Naive B cell (primary cell): ENCODE results near the gene CKAP2L. TPM values are rescaled to one million over a fixed set of nuclear protein-coding genes. Genes with fewer than 3 reads are reported as not detected.
A peak's percentile ranks its signal among the peaks of the same experiment; 100 is the strongest.
"Not testable (repeated sequence)": the region's sequence is repeated elsewhere in the genome, so short reads cannot be mapped to it uniquely, and the experiment has no call there.

Experiments
- ATAC-seq, 2 donors: fragments of 150-1000 bp; cut with Tn5 transposase; 2 replicates each; pipeline ENCODE4 v1.10.0; 2021; ENCODE audit warnings: low read depth in 2 of 2, mild to moderate bottlenecking in 2 of 2, moderate library complexity in 2 of 2
- DNase-seq: peaks from one replicate; pipeline ENCODE4 v3.0.0; 2022
- H3K27ac Mint-ChIP-seq, 6 donors: one replicate each; pipeline ENCODE4 v1.8.0; 2020 to 2022; ENCODE audit warnings: mild to moderate bottlenecking in 6 of 6, mixed read lengths in 6 of 6, moderate library complexity in 5 of 6, inconsistent platforms in 2 of 6
- H3K27me3 Mint-ChIP-seq, 3 donors: one replicate each; pipeline ENCODE4 v1.8.0; 2021 to 2022; ENCODE audit warnings: mixed read lengths in 3 of 3, mild to moderate bottlenecking in 1 of 3
- H3K36me3 Mint-ChIP-seq, 2 donors: one replicate each; pipeline ENCODE4 v1.8.0; 2020 to 2022; ENCODE audit warnings: mixed read lengths in 2 of 2, inconsistent platforms in 1 of 2, mild to moderate bottlenecking in 1 of 2
- H3K4me1 Mint-ChIP-seq, 3 donors: one replicate each; pipeline ENCODE4 v1.8.0; 2020 to 2022; ENCODE audit warnings: mixed read lengths in 3 of 3, inconsistent platforms in 1 of 3, mild to moderate bottlenecking in 1 of 3, moderate library complexity in 1 of 3
- H3K4me3 Mint-ChIP-seq, 8 donors: one replicate each; pipeline ENCODE4 v1.8.0; 2020 to 2022; ENCODE audit warnings: mild to moderate bottlenecking in 8 of 8, mixed read lengths in 8 of 8, moderate library complexity in 8 of 8, inconsistent platforms in 2 of 8
- H3K9me3 Mint-ChIP-seq, 7 donors: one replicate each; pipeline ENCODE4 v1.8.0; 2020 to 2022; ENCODE audit warnings: mixed read lengths in 7 of 7, mild to moderate bottlenecking in 5 of 7, inconsistent platforms in 2 of 7, moderate library complexity in 1 of 7
- polyA plus RNA-seq, 6 donors: library from polyadenylated mRNA; unstranded; fragments of 300-500 nt; fragmentation: Illumina TruSeq; gene quantifications; one replicate each; pipeline ENCODE4 v1.2.3, GENCODE V29; 2021; ENCODE audit warnings: low read depth in 6 of 6

CKAP2L gene
- polyA plus RNA-seq, 6 donors from 2014 or later = 0.16 TPM; not detected in 5

DNA sequence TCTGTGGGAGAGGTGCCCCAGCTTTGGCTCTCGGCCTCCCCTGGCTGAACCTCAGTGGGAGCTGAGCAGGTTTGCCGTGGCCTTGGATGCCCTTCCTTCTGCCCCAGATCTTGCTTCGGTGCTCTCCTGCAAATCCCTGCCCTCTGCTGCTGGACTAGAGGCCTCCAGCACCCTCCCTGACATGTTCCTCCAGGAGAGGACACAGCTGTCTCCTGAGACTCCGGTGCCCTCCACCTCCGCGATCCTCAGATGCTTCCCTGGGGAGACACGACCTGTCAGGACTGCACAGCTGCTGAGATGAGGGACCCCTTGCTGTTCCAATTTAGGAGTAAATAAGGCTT lies 50.9 kb downstream of the CKAP2L start:
- Mint-ChIP-seq H3K27ac (peak overlapping the region in 1 of 6 donors; percentile 90), H3K27me3 (peaks cover 0 to 23% (median 19%) of the 10 kb centered on the region in 3 donors), H3K9me3 (peaks cover 0 to 7% (median 2%) of the 10 kb centered on the region in 7 donors), H3K4me1 (peaks cover 33 to 45% (median 35%) of the 10 kb centered on the region in 3 donors), H3K4me3 (no peak overlapping the region), H3K36me3 (no peaks in the 10 kb centered on the region)
- ATAC-seq = no peak
- DNase-seq = no peak

DNA sequence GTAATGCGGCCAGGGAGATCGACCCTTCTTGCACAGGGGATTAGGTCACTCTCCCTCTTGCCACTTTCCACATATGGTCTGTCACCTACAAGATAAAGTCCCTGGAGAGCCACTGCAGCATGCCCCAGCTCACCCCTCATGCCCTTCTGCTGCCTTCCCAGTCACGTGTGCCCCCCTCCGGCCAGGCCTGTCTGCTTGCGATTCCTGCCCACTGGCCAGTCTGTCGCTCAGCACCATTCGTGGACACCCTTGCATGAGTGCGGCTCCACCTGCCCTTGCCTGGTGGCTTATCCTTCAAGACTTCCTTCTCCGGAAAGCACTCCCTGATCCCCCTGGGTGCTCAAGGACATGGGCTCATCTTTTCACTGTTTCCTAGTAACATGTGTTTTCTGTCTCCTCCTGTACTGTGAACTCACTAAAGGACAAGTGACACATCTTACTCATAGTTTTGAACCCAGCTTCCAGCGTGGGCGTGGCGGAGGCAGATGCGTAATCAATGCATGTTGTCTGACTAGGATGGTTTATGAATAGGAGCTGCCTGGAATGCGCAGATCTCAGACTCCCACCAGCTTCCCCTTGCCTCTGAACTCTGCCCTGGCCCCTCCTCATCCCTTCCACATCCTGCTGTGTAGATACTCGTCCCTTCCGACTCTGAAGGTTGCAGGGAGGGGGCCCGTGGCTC lies 51.4 kb downstream of the CKAP2L start:
- DNase-seq = no peak
- H3K27ac Mint-ChIP-seq = peak overlapping the region in 3 of 6 donors; percentile 12 to 85 (median 64)
- no peak for ATAC-seq

GRCh38 chr2:112712465-112712864 lies 51.9 kb downstream of the CKAP2L start:
- ATAC-seq = no peak
- Mint-ChIP-seq H3K36me3 (no peaks in the 10 kb centered on the region), H3K9me3 (peaks cover 0 to 6% (median 2%) of the 10 kb centered on the region in 7 donors), H3K4me3 (peak overlapping the region in 2 of 8 donors; percentile 9 to 70), H3K27me3 (peaks cover 0 to 23% (median 19%) of the 10 kb centered on the region in 3 donors), H3K27ac (peak overlapping the region in 3 of 6 donors; percentile 8 to 85 (median 12)), H3K4me1 (peaks cover 41 to 56% (median 46%) of the 10 kb centered on the region in 3 donors)
- no peak for DNase-seq

More for the DNA sequence above, 51.4 kb downstream of the CKAP2L start:
- Mint-ChIP-seq H3K4me3 (peak overlapping the region in 1 of 8 donors; percentile 60), H3K36me3 (no peaks in the 10 kb centered on the region), H3K9me3 (peaks cover 0 to 7% (median 2%) of the 10 kb centered on the region in 7 donors), H3K4me1 (peaks cover 37 to 50% (median 41%) of the 10 kb centered on the region in 3 donors), H3K27me3 (peaks cover 0 to 23% (median 19%) of the 10 kb centered on the region in 3 donors)

DNA sequence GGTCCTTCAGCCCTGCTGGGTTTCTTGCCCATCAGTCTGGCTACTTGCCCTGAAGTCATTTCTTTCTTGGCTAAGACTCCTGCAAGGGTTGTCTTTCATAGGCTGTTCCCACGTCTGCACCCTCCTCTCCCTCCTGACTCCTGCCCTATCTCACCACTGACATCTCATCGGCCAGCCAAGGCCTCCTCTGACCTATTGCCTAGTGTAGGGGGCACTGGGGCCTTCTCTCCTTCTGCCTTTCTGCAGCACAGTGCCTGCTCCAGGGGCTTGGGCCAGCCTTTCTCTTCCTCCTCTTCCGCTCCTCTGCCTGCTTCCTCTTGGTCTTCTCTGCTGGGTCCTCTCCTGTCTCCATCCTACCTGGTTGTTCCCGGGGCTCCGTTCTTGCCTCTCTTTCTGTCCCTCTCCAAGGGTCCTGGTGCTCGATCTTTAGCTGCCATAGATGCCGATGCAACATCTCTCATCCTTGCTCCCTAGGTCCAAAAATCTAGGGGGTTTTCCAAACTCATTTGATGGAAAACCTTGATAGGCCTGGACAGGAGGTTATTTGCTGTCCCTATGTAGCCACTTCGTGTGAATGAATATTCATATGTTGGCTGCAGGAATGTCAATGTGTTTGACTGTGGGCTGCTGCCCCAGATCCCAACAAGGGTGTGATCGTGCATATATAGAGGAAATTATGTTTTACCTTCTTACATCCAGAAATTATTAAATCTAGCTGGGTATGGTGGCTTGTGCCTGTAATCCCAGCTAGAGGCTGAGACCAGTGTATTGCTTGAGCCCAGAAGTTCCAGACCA lies 53.3 kb downstream of the CKAP2L start:
- DNase-seq (no peak), ATAC-seq (no peak)
- peaks cover 48 to 64% (median 59%) of the 10 kb centered on the region in 3 donors for H3K4me1 Mint-ChIP-seq
- H3K9me3 Mint-ChIP-seq = no peaks in the 10 kb centered on the region
- H3K27ac Mint-ChIP-seq = peak overlapping the region in 3 of 6 donors; percentile 76 to 89 (median 82)
- H3K4me3 Mint-ChIP-seq = peak overlapping the region in 6 of 8 donors; percentile 4 to 66 (median 44)
- peaks cover 0 to 23% (median 19%) of the 10 kb centered on the region in 3 donors for H3K27me3 Mint-ChIP-seq
- H3K36me3 Mint-ChIP-seq = no peaks in the 10 kb centered on the region

DNA sequence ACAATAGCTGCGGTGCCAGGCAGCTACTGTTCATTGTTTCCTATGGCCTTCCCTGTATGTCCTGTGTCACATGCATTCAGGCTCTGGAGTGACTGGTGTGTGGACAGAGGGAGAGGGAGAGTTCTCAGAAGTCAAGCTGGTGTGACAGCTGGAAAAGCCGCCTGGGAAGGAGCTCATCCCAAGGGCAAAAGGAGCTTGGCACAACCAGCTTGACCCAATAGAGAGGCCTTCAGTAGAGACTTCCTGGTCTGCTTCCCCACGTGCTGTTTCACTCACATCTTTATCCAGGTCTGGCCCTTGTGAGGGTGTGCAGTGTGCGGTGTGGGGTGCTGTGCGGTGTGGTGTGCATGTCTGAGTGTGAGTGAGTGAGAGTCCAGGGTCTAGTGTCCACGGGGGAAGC lies 54.7 kb downstream of the CKAP2L start:
- Mint-ChIP-seq H3K27ac (peak overlapping the region in 3 of 6 donors; percentile 57 to 85 (median 77)), H3K4me3 (peak overlapping the region in 4 of 8 donors; percentile 51 to 79 (median 70)), H3K27me3 (peaks cover 0 to 20% (median 18%) of the 10 kb centered on the region in 3 donors), H3K36me3 (no peaks in the 10 kb centered on the region), H3K9me3 (no peaks in the 10 kb centered on the region), H3K4me1 (peaks cover 56 to 72% (median 69%) of the 10 kb centered on the region in 3 donors)
- DNase-seq (no peak), ATAC-seq (no peak)

- ATAC-seq = no peak
- Mint-ChIP-seq H3K9me3 (no peaks in the 10 kb centered on the region), H3K4me3 (peak overlapping the region in 7 of 8 donors; percentile 35 to 76 (median 65)), H3K27ac (peak overlapping the region; percentile 58 to 85 (median 74)), H3K36me3 (no peaks in the 10 kb centered on the region), H3K4me1 (peaks cover 56 to 72% (median 69%) of the 10 kb centered on the region in 3 donors), H3K27me3 (peaks cover 0 to 13% (median 11%) of the 10 kb centered on the region in 3 donors)
- no peak for DNase-seq
Observed at GRCh38 chr2:112708968-112709367, 55.4 kb downstream of the CKAP2L start.

- not testable (repeated sequence) for DNase-seq, H3K27me3 Mint-ChIP-seq, H3K9me3 Mint-ChIP-seq, ATAC-seq, H3K36me3 Mint-ChIP-seq
- Mint-ChIP-seq H3K4me1 (peaks cover 44 to 68% (median 60%) of the 10 kb centered on the region in 3 donors), H3K27ac (peak overlapping the region in 2 of 6 donors; percentile 30 to 94), H3K4me3 (peak overlapping the region in 3 of 8 donors; percentile 13 to 85 (median 37))
Observed at GRCh38 chr2:112706947-112707346, 57.5 kb downstream of the CKAP2L start.

- Mint-ChIP-seq H3K4me1 (peaks cover 47 to 73% (median 65%) of the 10 kb centered on the region in 3 donors), H3K9me3 (no peaks in the 10 kb centered on the region), H3K4me3 (peak overlapping the region in 4 of 8 donors; percentile 35 to 71 (median 54)), H3K27me3 (no peaks in the 10 kb centered on the region), H3K36me3 (no peaks in the 10 kb centered on the region), H3K27ac (peak overlapping the region in 4 of 6 donors; percentile 16 to 94 (median 40))
- DNase-seq (peak; percentile 29), ATAC-seq (peak; percentile 17 to 25)
Observed at GRCh38 chr2:112706170-112706664, 58.2 kb downstream of the CKAP2L start.

GRCh38 chr2:112705575-112705974 lies 58.8 kb downstream of the CKAP2L start:
- no peaks in the 10 kb centered on the region for H3K9me3 Mint-ChIP-seq
- ATAC-seq (no peak), DNase-seq (no peak)
- H3K4me3 Mint-ChIP-seq = peak overlapping the region in 3 of 8 donors; percentile 31 to 71 (median 49)
- no peaks in the 10 kb centered on the region for H3K27me3 Mint-ChIP-seq
- no peaks in the 10 kb centered on the region for H3K36me3 Mint-ChIP-seq
- H3K27ac Mint-ChIP-seq = peak overlapping the region in 2 of 6 donors; percentile 16 to 94
- peaks cover 46 to 73% (median 65%) of the 10 kb centered on the region in 3 donors for H3K4me1 Mint-ChIP-seq

- ATAC-seq = no peak
- no peak overlapping the region for H3K4me3 Mint-ChIP-seq
- peaks cover 55 to 76% (median 67%) of the 10 kb centered on the region in 3 donors for H3K4me1 Mint-ChIP-seq
Observed at GRCh38 chr2:112703684-112704083, 60.7 kb downstream of the CKAP2L start.

GRCh38 chr2:112701052-112701451 lies 63.4 kb downstream of the CKAP2L start:
- H3K27ac Mint-ChIP-seq = peak overlapping the region; percentile 64 to 93 (median 88)
- no peaks in the 10 kb centered on the region for H3K9me3 Mint-ChIP-seq
- H3K4me3 Mint-ChIP-seq = peak overlapping the region in 5 of 8 donors; percentile 26 to 84 (median 66)
- DNase-seq (no peak), ATAC-seq (peak in 1 of 2 donors; percentile 22)
- H3K4me1 Mint-ChIP-seq = peaks cover 39 to 54% (median 48%) of the 10 kb centered on the region in 3 donors
- no peaks in the 10 kb centered on the region for H3K27me3 Mint-ChIP-seq
- no peaks in the 10 kb centered on the region for H3K36me3 Mint-ChIP-seq

More at GRCh38 chr2:112703684-112704083, 60.7 kb downstream of the CKAP2L start:
- Mint-ChIP-seq H3K27me3 (no peaks in the 10 kb centered on the region), H3K27ac (peak overlapping the region in 2 of 6 donors; percentile 24 to 55), H3K36me3 (no peaks in the 10 kb centered on the region), H3K9me3 (no peaks in the 10 kb centered on the region)
- no peak for DNase-seq

- peaks cover 32 to 45% (median 40%) of the 10 kb centered on the region in 3 donors for H3K4me1 Mint-ChIP-seq
- H3K4me3 Mint-ChIP-seq = peak overlapping the region in 6 of 8 donors; percentile 24 to 84 (median 51)
Observed at GRCh38 chr2:112699984-112700667, 64.3 kb downstream of the CKAP2L start.

More at GRCh38 chr2:112699984-112700667, 64.3 kb downstream of the CKAP2L start:
- H3K27ac Mint-ChIP-seq = peak overlapping the region; percentile 64 to 94 (median 85)
- peak; percentile 89 to 91 for ATAC-seq
- peak; percentile 45 for DNase-seq
- H3K36me3 Mint-ChIP-seq = no peaks in the 10 kb centered on the region
- no peaks in the 10 kb centered on the region for H3K9me3 Mint-ChIP-seq
- no peaks in the 10 kb centered on the region for H3K27me3 Mint-ChIP-seq
